Muscle of leg (tissue), 16 donors: ENCODE data around the gene CDKL4. TPM values are rescaled to one million over a fixed set of nuclear protein-coding genes. Genes with fewer than 3 reads are reported as not detected.

Experiments
- DNase-seq: peaks from one replicate; pipeline ENCODE4 v3.0.0; 2013
- H3K27ac ChIP-seq: one replicate; pipeline ENCODE4 v1.5.1; 2013; ENCODE audit warnings: mild to moderate bottlenecking, low read length, control low read depth
- H3K27me3 ChIP-seq: one replicate; pipeline ENCODE4 v1.6.1; 2013; ENCODE audit warnings: low read length; ENCODE audit not compliant: control insufficient read depth, insufficient read depth
- H3K36me3 ChIP-seq: one replicate; pipeline ENCODE4 v1.6.1; 2013; ENCODE audit warnings: low read length; ENCODE audit not compliant: control insufficient read depth, insufficient read depth
- H3K4me1 ChIP-seq: one replicate; pipeline ENCODE4 v1.6.1; 2013; ENCODE audit warnings: low read length; ENCODE audit not compliant: control insufficient read depth, insufficient read depth
- H3K4me3 ChIP-seq: one replicate; pipeline ENCODE4 v1.5.1; 2013; ENCODE audit warnings: low read length, control low read depth
- H3K9me3 ChIP-seq: replicated peaks from 2 replicates; pipeline ENCODE4 v1.6.1; 2013; ENCODE audit warnings: low read depth, low read length; ENCODE audit not compliant: control insufficient read depth
- WGBS: methylation state at CpG from one replicate; pipeline ENCODE4 v1.1.5; 2013; ENCODE audit warnings: missing lambda C conversion rate; ENCODE audit not compliant: insufficient coverage; 5-methylcytosine and 5-hydroxymethylcytosine counted together
- long read RNA-seq, 11 donors: transcript quantifications; one replicate each; lab custom pipeline, GENCODE V29; 2026
- polyA plus RNA-seq, 8 donors: library from polyadenylated mRNA; unstranded; fragments of 120-200 nt; gene quantifications; one replicate each; pipeline versions ENCODE4 v1.2.1 to v1.2.3, GENCODE V29; 2013; ENCODE audit warnings: inconsistent platforms in 1 of 8, low replicate concordance in 1 of 8; ENCODE audit not compliant: insufficient read length in 8 of 8, insufficient read depth in 1 of 8
- total RNA-seq: library from RNA; stranded (reverse); fragments of 120-200 nt; gene quantifications from one replicate; pipeline ENCODE4 v1.2.4, GENCODE V29; 2013

CDKL4 gene
- total RNA-seq (3.2 TPM), polyA plus RNA-seq (under 1 TPM in 6 of 8 donors, not detected in 2; 0.14 to 0.29 (median 0.26) TPM)
- long read RNA-seq, donor 1: 0 reads
- long read RNA-seq, donor 2: 0 reads
- long read RNA-seq, donor 3: 0 reads
- long read RNA-seq, donor 4: 0 reads
- long read RNA-seq, donor 5: 0 reads
- long read RNA-seq, donor 6: 0 reads
- long read RNA-seq, donor 7: 0 reads
- long read RNA-seq, donor 8: 0 reads
- long read RNA-seq, donor 9: 0 reads
- long read RNA-seq, donor 10: 0 reads
- long read RNA-seq, donor 11: 0 reads

DNA sequence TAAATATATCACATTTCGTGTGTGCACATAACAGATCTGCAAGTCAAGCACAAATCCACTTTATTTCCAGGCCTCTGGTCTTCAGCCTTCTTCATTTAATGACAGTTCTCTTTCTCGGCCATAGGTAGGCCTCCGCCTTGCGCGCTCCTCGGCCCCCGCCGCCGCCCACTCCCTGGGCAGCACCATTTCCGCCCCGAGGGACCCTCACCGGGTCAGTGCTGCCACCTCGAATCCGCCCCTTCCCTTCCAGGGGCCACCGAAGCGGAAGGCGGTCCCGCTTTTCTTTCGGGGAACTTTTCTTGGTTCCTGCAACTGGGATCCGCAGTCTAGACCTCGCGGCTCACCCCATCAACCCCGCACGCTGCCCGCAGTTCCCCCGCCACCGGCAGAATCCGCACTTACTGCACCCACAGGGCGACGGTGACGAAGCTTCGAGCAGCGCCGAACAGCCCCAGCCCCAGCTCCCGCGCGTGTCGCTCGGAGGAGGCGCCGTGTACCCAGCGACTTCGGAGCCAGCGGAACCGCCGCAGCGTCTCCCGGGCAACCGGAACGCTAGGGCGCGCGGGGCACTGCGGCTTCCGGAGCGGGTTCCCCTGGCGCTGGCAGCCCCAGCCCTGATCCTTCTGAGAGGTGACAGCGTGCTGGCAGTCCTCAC lies at the start of gene CDKL4:
TSS of gene CDKL4 (minus strand) at position 502 of the 655 bp plus-strand sequence.
- Histone ChIP-seq H3K27ac (no peak within 1 kb of the TSS), H3K36me3 (peaks cover 2% of the 10 kb centered on the region), H3K27me3 (no peaks in the 10 kb centered on the region), H3K4me3 (peak within 1 kb of the TSS; percentile 21), H3K4me1 (no peaks in the 10 kb centered on the region), H3K9me3 (no peaks in the 10 kb centered on the region)
- DNase-seq: no peak
- WGBS: 56% methylated on average over 58 of the region's 58 CpGs

DNA sequence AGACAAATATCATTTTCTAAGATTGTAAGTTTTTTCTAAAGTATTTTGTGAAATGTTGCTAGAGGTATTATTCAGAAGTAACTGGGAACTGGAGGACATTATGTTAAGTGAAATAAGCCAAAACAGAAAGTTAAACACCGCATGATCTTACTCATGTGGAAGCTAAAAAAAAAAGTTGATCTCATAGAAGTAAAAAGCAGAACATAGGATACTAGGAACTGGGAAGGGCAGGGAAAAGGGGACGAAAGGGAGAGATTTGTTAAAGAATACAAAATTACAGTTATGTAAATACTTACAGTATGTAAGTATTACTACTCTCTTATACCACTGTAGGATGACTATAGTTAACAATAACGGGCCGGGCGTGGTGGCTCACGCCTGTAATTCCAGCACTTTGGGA lies 46.7 kb upstream of the CDKL4 start:
- H3K9me3 ChIP-seq: no peaks in the 10 kb centered on the region
- no CpG with 5 or more reads among the region's 6 CpGs for WGBS
- no peak overlapping the region for H3K27ac ChIP-seq
- H3K4me1 ChIP-seq: no peaks in the 10 kb centered on the region
- no peaks in the 10 kb centered on the region for H3K27me3 ChIP-seq
- no peak for DNase-seq
- H3K36me3 ChIP-seq: peaks cover 19% of the 10 kb centered on the region
- H3K4me3 ChIP-seq: no peak overlapping the region

DNA sequence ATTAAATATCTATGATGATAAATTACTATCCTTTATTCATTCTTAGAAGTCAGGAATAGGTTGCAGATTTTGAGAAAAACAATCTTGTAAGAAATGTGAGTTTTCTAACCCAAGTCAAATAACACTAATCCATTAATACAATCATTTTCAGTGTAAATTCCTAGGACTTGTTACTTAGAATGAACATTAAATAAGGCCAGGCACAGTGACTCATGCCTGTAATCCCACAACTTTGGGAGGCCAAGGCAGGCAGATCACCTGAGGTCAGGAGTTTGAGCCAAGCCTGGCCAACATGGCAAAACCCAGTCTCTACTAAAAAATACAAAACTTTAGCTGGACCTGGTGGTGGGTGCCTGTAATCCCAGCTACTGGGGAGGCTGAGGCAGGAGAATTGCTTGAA lies 45.8 kb upstream of the CDKL4 start:
- H3K36me3 ChIP-seq: peaks cover 21% of the 10 kb centered on the region
- H3K27me3 ChIP-seq: no peaks in the 10 kb centered on the region
- no peak overlapping the region for H3K27ac ChIP-seq
- DNase-seq: no peak
- H3K4me3 ChIP-seq: no peak overlapping the region
- H3K9me3 ChIP-seq: no peaks in the 10 kb centered on the region
- no peaks in the 10 kb centered on the region for H3K4me1 ChIP-seq

DNA sequence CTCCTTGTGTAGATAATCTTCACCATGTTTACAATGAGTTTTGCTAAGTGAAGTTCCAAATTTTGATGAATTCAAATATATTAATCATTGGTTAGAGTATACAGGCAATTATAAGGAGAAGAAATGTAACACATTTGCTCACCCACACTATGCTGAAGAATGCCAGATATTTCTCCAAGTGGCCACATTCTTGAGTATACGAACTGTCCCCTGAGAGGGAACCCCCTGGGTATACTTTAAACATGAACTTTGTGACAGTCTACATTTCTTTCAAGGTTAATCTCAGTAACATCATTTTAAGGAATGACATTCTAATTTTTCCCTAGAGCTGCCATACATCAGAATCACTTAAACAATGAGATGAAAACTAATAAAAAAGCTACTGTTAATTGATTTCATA lies 39.8 kb upstream of the CDKL4 start:
- peaks cover 17% of the 10 kb centered on the region for H3K36me3 ChIP-seq
- 20% methylated on average over 1 of the region's 1 CpG for WGBS
- no peak overlapping the region for H3K27ac ChIP-seq
- DNase-seq: no peak
- no peaks in the 10 kb centered on the region for H3K9me3 ChIP-seq
- H3K27me3 ChIP-seq: no peaks in the 10 kb centered on the region
- H3K4me1 ChIP-seq: no peaks in the 10 kb centered on the region
- H3K4me3 ChIP-seq: no peak overlapping the region

DNA sequence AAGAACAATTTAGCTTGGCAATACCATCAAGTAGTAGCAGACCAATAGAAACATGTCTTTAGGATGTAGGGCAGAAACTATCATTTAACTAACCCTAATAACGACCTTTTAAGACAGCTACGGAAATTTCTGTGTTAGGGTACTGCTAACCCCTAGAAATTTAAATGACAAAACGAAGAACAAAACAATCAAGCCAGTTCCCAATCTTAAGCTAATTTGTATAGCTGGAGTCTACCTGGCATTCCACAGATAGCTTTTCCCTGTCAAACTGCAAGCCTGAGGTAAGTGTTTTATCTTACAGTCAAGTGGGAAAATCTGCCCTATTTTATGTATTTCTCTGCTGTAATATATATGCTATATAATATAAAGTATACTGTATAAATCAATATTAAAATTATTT lies 37.6 kb upstream of the CDKL4 start:
- DNase-seq: no peak
- Histone ChIP-seq H3K36me3 (peaks cover 29% of the 10 kb centered on the region), H3K4me3 (no peak overlapping the region), H3K9me3 (no peaks in the 10 kb centered on the region), H3K4me1 (no peaks in the 10 kb centered on the region), H3K27ac (no peak overlapping the region), H3K27me3 (no peaks in the 10 kb centered on the region)
- no CpG with 5 or more reads among the region's 3 CpGs for WGBS

DNA sequence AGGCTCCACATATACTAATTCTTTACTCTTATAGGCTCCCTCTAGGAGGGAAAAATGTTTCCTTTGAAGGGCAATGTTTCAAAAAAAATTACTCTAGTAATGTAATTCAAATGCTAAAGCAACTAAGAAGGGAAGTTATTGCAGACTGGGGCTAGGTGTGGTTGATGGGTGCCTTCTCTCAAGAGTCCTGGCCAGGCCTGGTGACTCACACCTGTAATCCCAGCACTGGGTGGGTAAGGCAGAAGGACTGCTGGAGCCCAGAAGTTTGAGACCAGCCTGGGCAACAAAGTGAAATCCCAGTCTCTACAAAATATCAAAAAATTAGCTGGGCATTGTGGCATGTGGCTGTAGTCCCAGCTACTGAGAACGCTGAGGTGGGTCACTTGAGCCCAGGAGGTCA lies 31.2 kb upstream of the CDKL4 start:
- no peaks in the 10 kb centered on the region for H3K9me3 ChIP-seq
- no peaks in the 10 kb centered on the region for H3K4me1 ChIP-seq
- H3K4me3 ChIP-seq: no peak overlapping the region
- no peak overlapping the region for H3K27ac ChIP-seq
- H3K27me3 ChIP-seq: no peaks in the 10 kb centered on the region
- H3K36me3 ChIP-seq: peaks cover 34% of the 10 kb centered on the region
- no peak for DNase-seq
- WGBS: no CpG with 5 or more reads among the region's 1 CpG

DNA sequence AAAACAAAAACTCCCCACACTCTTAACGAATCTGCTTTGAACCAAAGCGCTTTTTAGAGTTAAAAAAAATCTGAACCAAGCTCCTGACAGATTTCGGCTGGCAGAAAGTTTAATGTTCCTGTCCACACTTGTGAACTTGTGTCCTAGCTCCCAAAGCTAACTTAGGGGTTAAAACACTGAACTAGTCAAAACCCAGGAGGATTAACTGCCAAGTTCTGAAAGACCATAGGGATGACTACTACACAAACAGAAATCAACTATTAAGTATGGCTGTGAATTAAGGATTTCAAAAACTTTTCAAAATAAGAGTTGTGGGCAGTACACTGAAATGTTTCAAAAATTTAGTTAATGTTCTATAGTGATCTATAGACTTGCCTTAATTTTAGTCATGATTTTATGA lies 26.2 kb upstream of the CDKL4 start:
- Histone ChIP-seq H3K9me3 (no peaks in the 10 kb centered on the region), H3K4me1 (no peaks in the 10 kb centered on the region), H3K27ac (no peak overlapping the region), H3K27me3 (no peaks in the 10 kb centered on the region), H3K4me3 (no peak overlapping the region), H3K36me3 (peaks cover 14% of the 10 kb centered on the region)
- no peak for DNase-seq
- WGBS: 87% methylated on average over 3 of the region's 3 CpGs

DNA sequence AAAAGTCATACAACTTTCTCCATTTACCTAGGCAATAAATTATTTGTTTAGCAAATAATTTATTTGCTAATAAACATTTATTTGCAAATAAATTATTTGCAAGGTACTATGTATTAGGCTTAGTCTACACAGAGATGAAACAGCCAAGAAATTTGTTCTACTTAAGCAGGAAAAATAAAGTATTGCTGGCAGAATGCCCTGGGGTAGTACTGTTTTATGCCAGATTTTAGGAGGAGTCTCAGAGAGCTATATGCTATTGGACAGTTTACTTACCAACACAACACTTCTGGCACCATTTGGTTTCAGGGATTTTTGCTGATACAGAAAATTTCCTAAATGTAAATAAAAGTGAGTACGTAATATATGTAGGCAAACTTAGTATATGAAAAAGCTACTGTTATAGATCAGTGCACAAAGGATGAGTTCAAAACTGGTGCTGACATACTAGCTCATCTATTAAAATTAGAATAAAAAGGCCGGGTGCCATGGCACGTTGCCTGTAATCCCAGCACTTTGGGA lies 23.2 kb upstream of the CDKL4 start:
- H3K27me3 ChIP-seq: no peaks in the 10 kb centered on the region
- H3K27ac ChIP-seq: no peak overlapping the region
- H3K36me3 ChIP-seq: peaks cover 14% of the 10 kb centered on the region
- WGBS: no CpG with 5 or more reads among the region's 3 CpGs
- no peak overlapping the region for H3K4me3 ChIP-seq
- no peaks in the 10 kb centered on the region for H3K9me3 ChIP-seq
- no peaks in the 10 kb centered on the region for H3K4me1 ChIP-seq
- peak; percentile 52 for DNase-seq

DNA sequence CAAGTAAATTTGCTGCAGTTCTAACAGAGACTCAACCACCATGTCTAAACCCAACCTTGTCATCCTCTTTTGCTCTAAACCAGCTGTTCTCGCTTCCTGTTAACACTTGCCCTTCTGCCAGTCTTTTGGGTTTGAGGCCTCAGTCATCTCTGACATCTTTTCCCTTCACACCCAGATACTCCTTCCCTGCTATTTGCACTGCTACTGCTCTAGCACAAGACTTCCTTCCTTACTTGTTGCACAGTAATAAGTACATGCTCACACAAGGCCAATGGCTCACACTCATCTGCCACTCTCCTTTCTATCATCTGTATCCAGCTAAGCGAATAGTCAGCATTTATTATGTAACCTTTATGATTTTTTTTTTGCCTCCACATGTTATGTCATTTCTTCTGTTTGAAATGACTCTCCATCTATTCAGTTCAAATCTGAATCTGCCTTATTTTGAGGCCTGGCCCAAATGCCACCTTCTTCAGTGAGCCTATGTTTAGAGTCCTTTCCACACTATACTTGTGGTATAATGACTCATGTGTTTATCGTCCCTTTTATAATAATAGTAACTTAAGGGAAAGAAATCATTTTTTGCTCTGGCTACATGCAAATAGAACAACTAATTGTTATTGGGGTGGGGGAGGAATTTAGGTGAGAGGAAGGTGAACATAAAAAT lies 22.5 kb upstream of the CDKL4 start:
- Histone ChIP-seq H3K4me3 (no peak overlapping the region), H3K36me3 (peaks cover 11% of the 10 kb centered on the region), H3K27ac (no peak overlapping the region), H3K27me3 (no peaks in the 10 kb centered on the region), H3K9me3 (no peaks in the 10 kb centered on the region), H3K4me1 (no peaks in the 10 kb centered on the region)
- WGBS: 88% methylated on average over 1 of the region's 3 CpGs
- no peak for DNase-seq

DNA sequence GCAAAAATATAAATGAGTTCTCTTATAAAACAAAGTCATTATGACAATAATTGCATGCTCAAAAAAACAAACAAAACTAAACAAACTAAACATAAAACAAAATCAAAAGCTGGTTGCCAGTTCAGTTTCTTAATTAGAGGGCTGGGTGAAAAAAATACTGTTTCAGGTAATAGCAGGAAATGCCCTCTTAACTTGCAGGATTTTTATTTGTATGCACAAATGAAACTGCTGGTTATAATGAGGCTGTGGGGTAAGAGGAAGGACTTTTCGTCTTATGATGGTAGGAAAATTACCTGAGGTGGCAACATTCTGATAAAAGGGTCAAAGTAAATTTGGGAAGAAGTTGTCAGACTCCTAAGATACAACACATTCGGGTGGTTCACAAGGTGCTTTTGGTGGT lies 21.5 kb upstream of the CDKL4 start:
- Histone ChIP-seq H3K4me1 (no peaks in the 10 kb centered on the region), H3K9me3 (no peaks in the 10 kb centered on the region), H3K4me3 (no peak overlapping the region), H3K27me3 (no peaks in the 10 kb centered on the region), H3K27ac (no peak overlapping the region), H3K36me3 (peaks cover 13% of the 10 kb centered on the region)
- 83% methylated on average over 1 of the region's 2 CpGs for WGBS
- no peak for DNase-seq
